DOHH2 (cell line): ENCODE data around the gene CDKAL1.

Experiments used
- H3F3A ChIP-seq: fragments of 200-600 bp; sonication (generic), shearing (Covaris generic); 2 replicates; pipeline ENCODE4 v1.6.0; 2016; ENCODE audit warnings: antibody characterized with exemption, mild to moderate bottlenecking; ENCODE audit not compliant: control insufficient read depth, insufficient read depth
- H3K27ac ChIP-seq: fragments of 200-600 bp; sonication (generic); 2 replicates; pipeline ENCODE4 v1.5.1; 2014; ENCODE audit warnings: low read depth, mild to moderate bottlenecking, low read length, moderate library complexity
- H3K27me3 ChIP-seq: fragments of 200-600 bp; sonication (generic); 2 replicates; pipeline ENCODE4 v1.6.1; 2014; ENCODE audit warnings: mild to moderate bottlenecking, low read length, mixed read lengths; ENCODE audit not compliant: control insufficient read depth
- H3K36me3 ChIP-seq: fragments of 200-600 bp; sonication (generic); 2 replicates; pipeline ENCODE4 v1.6.1; 2014; ENCODE audit warnings: mild to moderate bottlenecking, low read length, moderate library complexity, mixed read lengths; ENCODE audit not compliant: control insufficient read depth
- H3K4me1 ChIP-seq: fragments of 200-600 bp; sonication (generic); 2 replicates; pipeline ENCODE4 v1.6.1; 2014; ENCODE audit warnings: mild to moderate bottlenecking, low read length, mixed read lengths; ENCODE audit not compliant: control insufficient read depth
- H3K4me2 ChIP-seq: fragments of 200-600 bp; sonication (generic); 2 replicates; pipeline ENCODE4 v1.6.0; 2014; ENCODE audit warnings: mild to moderate bottlenecking, low read length, moderate library complexity
- H3K4me3 ChIP-seq: fragments of 200-600 bp; sonication (generic); 2 replicates; pipeline ENCODE4 v1.5.1; 2014; ENCODE audit warnings: mild to moderate bottlenecking, low read length, mixed read lengths
- H3K79me2 ChIP-seq: fragments of 200-600 bp; sonication (generic); 2 replicates; pipeline ENCODE4 v1.6.1; 2014; ENCODE audit warnings: mild to moderate bottlenecking, low read length, mixed read lengths; ENCODE audit not compliant: control insufficient read depth
- H3K9me2 ChIP-seq: fragments of 200-600 bp; sonication (generic); replicated peaks from 2 replicates; pipeline ENCODE4 v1.6.1; 2014; ENCODE audit warnings: mild to moderate bottlenecking, low read length, mixed read lengths; ENCODE audit not compliant: control insufficient read depth
- H3K9me3 ChIP-seq: fragments of 200-600 bp; sonication (generic); 2 replicates; pipeline ENCODE4 v1.6.1; 2014; ENCODE audit warnings: antibody characterized with exemption, low read length, mixed read lengths; ENCODE audit not compliant: control insufficient read depth, insufficient read depth
- H4K20me1 ChIP-seq: fragments of 200-600 bp; sonication (generic); 2 replicates; pipeline ENCODE4 v1.6.0; 2014; ENCODE audit warnings: low read depth, mild to moderate bottlenecking, antibody characterized with exemption, low read length, moderate library complexity; ENCODE audit not compliant: control insufficient read depth, insufficient read depth
- EZH2phosphoT487 ChIP-seq: fragments of 200-600 bp; sonication (generic); IDR thresholded peaks from 2 replicates; pipeline ENCODE4 v1.6.1; 2017; ENCODE audit warnings: borderline replicate concordance, mild to moderate bottlenecking, antibody characterized with exemption, low read length, moderate library complexity, mixed read lengths
- TF ChIP-seq, protein P1 (sequence below): fragments of 200-600 bp; sonication (generic); IDR thresholded peaks from one replicate; pipeline ENCODE4 v1.5.1; 2014; ENCODE audit warnings: antibody characterized with exemption, mild to moderate bottlenecking, low read depth, low read length; ENCODE audit not compliant: poor library complexity, severe bottlenecking

Gene CDKAL1

DNA sequence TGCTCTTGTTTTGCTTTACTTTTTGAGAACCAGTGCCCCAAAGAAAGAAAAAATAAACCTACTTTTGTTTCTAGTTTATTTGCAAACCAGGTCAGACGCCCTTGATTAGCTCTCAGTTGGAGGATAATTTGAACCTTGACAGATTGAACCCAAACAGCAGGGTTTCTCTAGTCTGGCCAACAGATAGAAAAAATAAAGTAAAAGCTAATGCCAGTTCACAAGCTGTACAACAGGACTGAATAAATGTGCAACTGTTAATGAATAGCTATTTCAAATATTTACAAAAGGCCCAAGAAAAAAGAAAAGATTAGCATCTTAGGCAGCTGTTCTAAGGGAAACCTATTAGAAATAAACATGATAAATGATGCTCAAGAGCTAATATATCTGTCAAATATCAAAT, 331.8 kb downstream of the CDKAL1 start:
- H3K4me2 ChIP-seq, result no peak overlapping the region
- no peaks in the 10 kb centered on the region for H3F3A ChIP-seq
- H4K20me1 ChIP-seq, result no peaks in the 10 kb centered on the region
- H3K36me3 ChIP-seq, result no peaks in the 10 kb centered on the region
- H3K27me3 ChIP-seq, result no peaks in the 10 kb centered on the region
- no peaks in the 10 kb centered on the region for H3K4me1 ChIP-seq
- H3K9me2 ChIP-seq, result no peaks in the 10 kb centered on the region
- H3K4me3 ChIP-seq, result no peak overlapping the region
- H3K79me2 ChIP-seq, result no peaks in the 10 kb centered on the region
- TF ChIP-seq EZH2phosphoT487, result no peak
- TF ChIP-seq, protein P1, sequence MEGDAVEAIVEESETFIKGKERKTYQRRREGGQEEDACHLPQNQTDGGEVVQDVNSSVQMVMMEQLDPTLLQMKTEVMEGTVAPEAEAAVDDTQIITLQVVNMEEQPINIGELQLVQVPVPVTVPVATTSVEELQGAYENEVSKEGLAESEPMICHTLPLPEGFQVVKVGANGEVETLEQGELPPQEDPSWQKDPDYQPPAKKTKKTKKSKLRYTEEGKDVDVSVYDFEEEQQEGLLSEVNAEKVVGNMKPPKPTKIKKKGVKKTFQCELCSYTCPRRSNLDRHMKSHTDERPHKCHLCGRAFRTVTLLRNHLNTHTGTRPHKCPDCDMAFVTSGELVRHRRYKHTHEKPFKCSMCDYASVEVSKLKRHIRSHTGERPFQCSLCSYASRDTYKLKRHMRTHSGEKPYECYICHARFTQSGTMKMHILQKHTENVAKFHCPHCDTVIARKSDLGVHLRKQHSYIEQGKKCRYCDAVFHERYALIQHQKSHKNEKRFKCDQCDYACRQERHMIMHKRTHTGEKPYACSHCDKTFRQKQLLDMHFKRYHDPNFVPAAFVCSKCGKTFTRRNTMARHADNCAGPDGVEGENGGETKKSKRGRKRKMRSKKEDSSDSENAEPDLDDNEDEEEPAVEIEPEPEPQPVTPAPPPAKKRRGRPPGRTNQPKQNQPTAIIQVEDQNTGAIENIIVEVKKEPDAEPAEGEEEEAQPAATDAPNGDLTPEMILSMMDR, result no peak
- H3K27ac ChIP-seq, result no peak overlapping the region
- no peaks in the 10 kb centered on the region for H3K9me3 ChIP-seq

DNA sequence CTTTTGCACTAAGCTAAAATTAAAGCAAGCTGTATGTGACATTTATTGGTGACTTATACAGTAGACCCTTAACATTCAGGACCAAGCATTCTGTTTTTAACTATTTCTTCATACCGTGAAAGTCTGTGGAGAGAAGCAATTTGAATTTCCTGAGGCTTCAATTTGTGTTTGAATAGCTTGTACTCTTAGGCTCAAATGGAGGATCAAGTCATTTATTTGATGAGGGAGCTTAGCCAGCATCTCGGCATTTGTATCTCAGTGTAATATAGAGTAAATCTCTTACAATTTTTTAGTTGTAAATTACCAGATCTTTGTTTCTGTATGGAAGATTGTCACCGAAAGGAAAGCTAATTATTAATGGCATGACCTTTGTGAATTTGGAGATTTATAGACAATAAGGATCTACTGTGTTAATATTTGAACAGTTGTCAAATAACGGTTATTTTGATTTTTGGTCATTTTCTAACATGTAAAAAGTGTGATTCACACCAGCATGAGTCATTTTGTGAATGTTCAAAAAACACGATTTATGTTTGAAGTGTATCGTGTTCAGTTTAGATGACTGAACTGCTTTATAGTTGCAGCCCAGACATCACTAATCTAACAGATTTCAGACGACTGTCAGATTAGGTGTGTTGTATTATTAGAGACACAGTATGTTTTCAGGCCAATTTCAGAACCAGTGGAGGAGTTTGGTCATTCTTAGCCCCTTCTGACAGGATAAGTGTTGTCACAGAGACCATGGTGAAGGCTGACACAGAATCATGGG, 332.9 kb downstream of the CDKAL1 start:
- H3K4me3 ChIP-seq, result no peak overlapping the region
- no peaks in the 10 kb centered on the region for H3K79me2 ChIP-seq
- H3K4me1 ChIP-seq, result no peaks in the 10 kb centered on the region
- H3F3A ChIP-seq, result no peaks in the 10 kb centered on the region
- H4K20me1 ChIP-seq, result no peaks in the 10 kb centered on the region
- H3K27ac ChIP-seq, result no peak overlapping the region
- no peaks in the 10 kb centered on the region for H3K9me2 ChIP-seq
- no peaks in the 10 kb centered on the region for H3K36me3 ChIP-seq
- TF ChIP-seq EZH2phosphoT487, result no peak
- TF ChIP-seq, protein P1, result no peak
- no peaks in the 10 kb centered on the region for H3K27me3 ChIP-seq
- H3K4me2 ChIP-seq, result no peak overlapping the region
- H3K9me3 ChIP-seq, result no peaks in the 10 kb centered on the region

DNA sequence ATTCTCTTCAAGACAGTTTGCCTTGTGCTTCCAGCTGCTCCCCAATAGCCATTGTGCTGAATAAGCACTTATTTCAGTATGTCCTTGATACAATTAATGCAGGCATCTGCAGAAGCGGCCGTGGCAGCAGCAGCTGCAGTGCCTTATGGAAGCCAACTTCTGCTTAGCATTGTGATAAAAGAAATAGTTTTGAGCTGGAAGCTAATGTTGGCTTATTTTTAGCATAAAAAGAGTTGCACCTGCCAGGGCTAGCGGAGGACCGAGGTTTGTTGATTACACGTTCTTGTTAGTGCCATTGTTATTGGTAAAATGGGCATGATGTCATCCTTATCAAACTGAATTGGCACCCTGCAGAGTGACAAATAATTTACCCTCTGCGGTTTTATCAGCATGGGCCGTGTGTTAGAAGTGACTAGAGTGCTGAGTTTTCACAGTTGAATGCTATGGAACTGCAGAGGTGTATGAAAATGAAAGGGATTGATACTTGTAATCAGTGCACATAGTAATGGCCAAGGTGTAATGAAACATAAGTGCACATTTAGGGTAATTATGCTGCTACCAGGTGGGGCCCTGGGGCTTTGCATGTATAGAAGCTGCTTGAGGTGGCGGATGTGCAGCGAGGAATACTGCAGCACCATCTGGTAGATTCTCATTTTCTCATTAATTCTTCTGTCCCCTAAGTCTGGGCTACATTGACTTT, 334.3 kb downstream of the CDKAL1 start:
- Histone ChIP-seq H3K4me3 (no peak overlapping the region), H3K79me2 (no peaks in the 10 kb centered on the region), H4K20me1 (no peaks in the 10 kb centered on the region)

More for the DNA sequence above, 334.3 kb downstream of the CDKAL1 start:
- Histone ChIP-seq H3K9me3 (no peaks in the 10 kb centered on the region), H3F3A (no peaks in the 10 kb centered on the region), H3K27ac (no peak overlapping the region), H3K4me1 (no peaks in the 10 kb centered on the region), H3K9me2 (no peaks in the 10 kb centered on the region), H3K27me3 (no peaks in the 10 kb centered on the region), H3K4me2 (no peak overlapping the region), H3K36me3 (no peaks in the 10 kb centered on the region)
- TF ChIP-seq EZH2phosphoT487, result no peak
- TF ChIP-seq, protein P1, result no peak
